ENCODE data around the gene XPNPEP3. TPM values are rescaled to one million over a fixed set of nuclear protein-coding genes. Genes with fewer than 3 reads are reported as not detected.

The XPNPEP3 gene
- total RNA-seq = 12.0 and 13.0 TPM in 2 replicates

GRCh38 chr22:40856513-40857308 lies at the start of gene XPNPEP3, which contains the start of gene ST13:
XPNPEP3 (plus strand) TSS chr22:40857148; CDS start chr22:40857182, 34 bp downstream.
ST13 (minus strand) TSS chr22:40856639; CDS start chr22:40856540, 99 bp downstream.

GRCh38 chr22:40818747-40819598 lies 38.0 kb upstream of the XPNPEP3 start, which contains the start of gene SLC25A17:
SLC25A17 (minus strand) TSS chr22:40819346; CDS start chr22:40819248, 98 bp downstream.

GRCh38 chr22:40862013-40862412 lies 5.1 kb downstream of the XPNPEP3 start, which contains the start of gene DNAJB7:
DNAJB7 (minus strand) TSS chr22:40862113; CDS start chr22:40861994, 119 bp downstream.

DNA sequence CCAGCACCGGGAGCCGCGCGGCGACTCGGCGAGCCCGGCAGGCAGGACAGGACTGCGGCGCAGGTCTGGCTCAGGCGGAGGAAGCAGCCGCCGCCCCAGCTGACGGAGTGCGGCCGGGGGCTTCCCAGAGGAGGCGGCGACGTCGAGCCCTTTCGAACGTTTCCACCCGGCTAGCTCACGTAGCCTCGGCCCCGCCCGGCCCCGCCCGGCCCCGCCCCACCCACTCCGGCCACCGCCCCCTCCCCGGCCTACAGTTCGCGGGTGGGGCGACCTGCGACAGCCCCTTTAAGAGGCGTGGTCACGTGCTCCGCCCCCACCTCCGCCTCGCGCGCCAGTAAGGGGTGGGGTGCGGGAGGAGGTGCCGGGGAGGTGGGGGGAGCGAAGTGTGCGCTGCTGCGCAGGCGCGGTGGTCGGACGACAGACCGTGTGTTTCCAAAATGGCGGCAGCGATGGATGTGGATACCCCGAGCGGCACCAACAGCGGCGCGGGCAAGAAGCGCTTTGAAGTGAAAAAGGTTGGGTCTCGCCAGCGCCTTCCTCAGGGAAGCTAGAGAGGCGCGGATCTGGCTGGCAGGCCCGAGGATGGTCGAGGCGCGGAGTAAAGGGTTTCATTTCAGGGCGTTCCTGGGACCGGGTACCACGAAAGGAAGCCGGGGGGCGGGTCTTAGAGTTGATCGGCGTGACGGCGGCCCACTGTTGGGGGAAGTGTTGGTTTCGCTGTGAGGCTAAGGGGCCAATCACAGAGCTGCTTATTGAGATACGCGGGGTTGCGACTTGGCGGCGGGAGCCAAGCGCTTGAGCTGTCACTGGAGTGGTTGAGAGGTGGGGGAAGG lies 94.2 kb downstream of the XPNPEP3 start, which contains the start of gene RBX1:
RBX1 (plus strand) TSS at position 417 of the 833 bp plus-strand sequence; CDS start at position 438, 21 bp downstream.

Small RNA genes lying within 50 kb of the gene (small RNA-seq; reads per million reads assigned to genes)
- 0.23 reads per million for gene MIR4766 (ENCODE audit: low replicate concordance)
- gene RF00017 (ENCODE audit: low replicate concordance) = not detected
- gene RNU6-379P (ENCODE audit: low replicate concordance) = not detected

Other genes starting within 250 kb of the XPNPEP3 start
- 52.7 and 74.4 TPM in 2 replicates for gene MRTFA, start 220.4 kb upstream of the XPNPEP3 start, total RNA-seq
- gene MCHR1, start 177.7 kb upstream of the XPNPEP3 start, total RNA-seq = 0.29 and 1.3 TPM in 2 replicates
- gene SLC25A17, start 37.8 kb upstream of the XPNPEP3 start, total RNA-seq = 14.7 and 25.6 TPM in 2 replicates
- 126 and 349 TPM in 2 replicates for gene ST13, start 509 bp upstream of the XPNPEP3 start, total RNA-seq
- gene DNAJB7, start 5.0 kb downstream of the XPNPEP3 start, total RNA-seq = not detected in 2 replicates
- 24.5 and 36.8 TPM in 2 replicates for gene RBX1, start 94.2 kb downstream of the XPNPEP3 start, total RNA-seq
- 56.6 and 70.5 TPM in 2 replicates for gene EP300, start 235.4 kb downstream of the XPNPEP3 start, total RNA-seq